COLO668 (cell line): ENCODE measurements around the gene NABP2.

ENCODE experiments used
- DNase-seq: peaks from one replicate; lab custom pipeline; 2025; ENCODE audit not compliant: unreplicated experiment; lab: John Stamatoyannopoulos, UW

NABP2 gene

DNA sequence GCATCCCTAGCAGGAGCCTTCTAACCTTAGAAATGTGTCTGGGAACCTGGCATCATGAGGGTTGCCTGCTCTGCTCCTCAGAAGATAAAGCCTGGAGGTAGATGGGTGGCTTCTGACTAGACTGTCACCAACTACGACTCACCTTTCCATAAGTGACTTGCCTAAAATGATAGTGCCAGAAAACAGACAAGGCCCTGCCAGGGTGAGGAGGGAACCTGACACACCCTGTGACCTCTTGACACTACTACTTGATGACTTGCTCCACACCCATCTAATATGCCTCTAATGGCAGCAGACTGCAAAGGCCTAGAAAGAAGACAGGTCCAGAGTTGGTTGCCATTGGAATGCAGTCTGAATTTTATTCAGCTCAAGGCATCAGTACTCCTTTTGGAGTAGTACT is 11.8 kb upstream of the NABP2 start:
- no peak for DNase-seq

DNA sequence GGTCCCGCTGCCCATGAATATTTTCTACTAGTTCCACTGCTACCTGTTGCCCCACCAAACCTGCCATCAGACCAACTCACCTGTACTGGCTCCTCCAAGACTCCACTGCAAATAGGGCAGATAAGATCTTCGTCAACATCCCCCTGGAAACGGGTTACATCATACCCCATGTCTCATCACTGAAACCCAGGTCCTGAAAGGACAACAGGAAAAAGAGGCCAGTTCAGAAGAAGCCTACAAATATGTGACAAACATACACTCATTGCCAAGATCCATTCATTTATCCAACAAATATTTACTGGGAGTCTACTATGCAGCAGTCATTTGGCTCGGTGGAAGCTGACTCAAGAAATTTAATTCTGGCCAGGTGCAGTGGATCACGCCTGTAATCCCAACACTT is 10.3 kb upstream of the NABP2 start:
- DNase-seq = no peak

DNA sequence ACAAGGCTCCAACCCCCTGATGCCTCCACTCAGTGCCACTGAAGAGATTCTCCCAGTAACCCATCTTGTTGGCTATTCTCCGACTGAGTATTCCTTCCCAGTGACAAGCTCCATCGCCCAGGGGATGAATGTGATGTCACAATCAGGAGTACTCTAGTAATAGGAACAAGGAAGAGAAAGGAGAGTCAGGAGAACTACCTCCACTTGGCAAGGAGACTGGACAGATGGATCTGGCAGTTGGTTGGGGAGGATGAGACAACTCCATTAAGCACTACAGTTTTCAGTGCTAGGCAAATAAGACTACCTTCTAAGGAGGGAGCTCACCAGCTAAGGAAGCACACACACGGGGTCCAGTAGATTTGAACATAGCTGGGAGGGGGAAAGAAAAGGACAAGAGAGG is 7.7 kb upstream of the NABP2 start:
- DNase-seq = no peak

DNA sequence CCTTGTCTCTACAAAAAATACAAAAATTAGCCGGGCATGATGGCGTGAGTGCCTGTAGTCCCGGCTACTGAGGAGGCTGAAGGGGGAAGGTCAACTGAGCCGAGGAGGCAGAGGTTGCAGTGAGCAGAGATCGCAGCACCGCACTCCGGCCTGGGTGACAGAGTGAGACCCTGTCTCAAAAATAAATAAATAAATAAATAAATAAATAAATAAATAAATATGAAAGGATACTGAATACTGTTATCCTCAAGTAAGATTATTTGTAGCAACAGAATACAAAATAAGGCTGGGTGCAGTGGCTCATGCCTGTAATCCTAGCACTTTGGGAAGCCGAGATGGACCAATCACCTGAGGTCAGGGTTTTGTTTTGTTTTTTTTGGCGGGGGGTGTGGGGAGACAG is 4.3 kb upstream of the NABP2 start:
- no peak for DNase-seq

DNA sequence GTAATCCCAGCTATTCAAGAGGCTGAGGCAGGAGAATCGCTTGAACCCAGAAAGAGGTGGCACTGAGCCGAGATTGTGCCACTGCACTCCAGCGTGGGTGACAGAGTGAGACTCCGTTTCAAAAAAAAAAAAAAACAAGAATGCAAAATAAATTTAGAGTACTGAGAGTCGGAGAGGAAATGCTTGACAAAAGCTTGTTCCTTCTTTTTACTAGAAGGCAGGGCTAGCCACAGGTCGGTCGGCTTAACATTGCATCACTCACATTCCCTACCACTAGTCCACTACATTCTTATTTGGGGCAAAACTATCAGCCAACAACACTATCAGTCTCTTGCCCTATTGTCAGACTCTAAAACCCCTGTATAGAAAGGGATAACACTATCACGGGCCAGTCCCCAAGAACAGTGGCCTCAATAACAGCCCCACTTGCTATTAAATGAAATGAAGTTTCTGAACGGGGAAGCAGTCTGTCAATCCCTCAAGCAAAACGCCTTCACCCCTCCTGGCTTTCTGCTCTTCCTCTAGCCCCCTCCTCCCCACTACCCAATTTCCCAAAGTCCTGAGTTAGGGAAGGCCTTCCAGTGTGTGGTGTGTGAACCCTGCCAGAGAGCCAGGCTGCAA is 3.4 kb upstream of the NABP2 start:
- no peak for DNase-seq

DNA sequence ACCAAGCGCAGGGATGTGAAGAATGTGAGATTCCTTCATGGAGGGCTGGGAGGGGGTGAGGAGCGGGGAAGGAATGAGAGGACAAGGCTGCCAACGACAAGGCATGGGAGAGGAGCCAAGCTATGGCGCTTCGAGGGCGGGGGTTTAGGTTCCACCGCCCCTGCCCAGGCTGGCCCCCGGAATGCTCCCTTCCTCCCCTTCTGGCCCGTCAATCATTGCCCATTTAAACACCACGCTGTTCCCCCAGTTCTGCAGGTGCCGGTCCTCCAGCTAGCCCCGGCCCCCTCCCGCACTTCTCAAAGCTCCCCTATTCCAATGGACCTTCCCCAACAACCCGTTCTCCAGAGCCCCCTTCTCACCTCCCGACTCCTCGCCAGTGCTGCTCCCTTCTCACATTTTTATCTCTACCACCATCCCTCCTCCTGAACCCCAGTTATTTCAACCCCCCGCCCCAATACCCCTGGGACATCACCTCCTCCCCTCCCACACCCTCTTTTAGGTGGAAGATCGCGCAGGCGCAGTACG is 2.8 kb upstream of the NABP2 start:
- DNase-seq = peak; percentile 17

DNA sequence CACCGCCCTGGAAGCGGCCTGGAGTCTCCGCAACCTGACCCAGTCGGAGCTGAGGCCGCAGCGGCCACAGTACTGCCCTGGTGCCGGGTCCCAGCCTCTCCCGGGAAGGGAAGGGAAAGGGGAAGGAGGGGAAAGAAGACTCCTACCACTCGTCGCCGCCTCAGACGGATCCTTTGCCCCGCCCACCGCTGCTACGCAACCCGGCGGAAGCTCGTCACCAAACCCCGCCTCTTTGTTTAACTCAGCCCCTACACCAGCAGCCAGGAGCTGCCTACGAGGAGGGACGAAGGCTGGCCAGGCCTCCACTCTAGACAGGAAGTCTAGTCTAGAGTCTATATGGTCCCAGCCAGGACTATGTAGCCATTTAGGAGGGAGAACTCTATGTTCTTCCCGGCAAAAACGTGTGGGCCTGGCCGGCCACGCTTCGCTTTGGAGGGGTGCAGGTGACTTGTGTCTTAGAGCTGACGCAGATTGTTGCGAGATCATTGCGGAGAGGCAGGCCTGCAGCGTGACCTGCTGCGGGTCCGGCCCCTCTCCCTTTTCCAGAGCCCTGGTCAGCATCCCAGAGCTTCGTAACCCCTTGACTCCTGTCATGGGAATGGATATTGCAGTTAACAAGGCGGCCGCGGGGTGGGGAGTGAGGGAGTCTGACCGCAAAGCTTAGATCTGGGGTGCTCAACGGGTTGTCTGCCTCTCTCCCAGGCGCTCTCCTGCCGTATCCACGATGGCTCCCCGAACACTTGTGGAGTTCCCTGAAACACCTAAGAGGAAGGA is 2.2 kb upstream of the NABP2 start, which contains the start of gene RNF41:
Gene RNF41 (minus strand): TSS at position 166 of the 774 bp plus-strand sequence. CDS start 7,875 bp downstream, outside the sequence.
- DNase-seq = peak; percentile 88

DNA sequence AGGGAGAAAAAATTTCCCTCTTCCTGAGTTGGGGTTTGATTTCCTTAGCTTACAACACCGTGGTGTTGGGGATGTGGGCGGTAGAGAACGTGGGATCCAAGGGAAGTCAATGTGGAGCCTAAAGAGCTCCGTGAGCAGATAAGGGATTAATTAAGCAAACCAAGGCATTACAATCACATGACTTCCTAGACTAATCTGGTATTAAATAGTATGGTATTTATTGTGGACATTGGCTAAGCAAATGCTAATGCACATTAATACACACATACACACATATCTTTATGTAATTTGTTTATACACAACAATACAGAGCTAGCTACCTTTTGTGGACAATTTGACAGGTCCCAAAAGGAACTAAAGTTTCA is 1.6 kb upstream of the NABP2 start:
- no peak for DNase-seq

DNA sequence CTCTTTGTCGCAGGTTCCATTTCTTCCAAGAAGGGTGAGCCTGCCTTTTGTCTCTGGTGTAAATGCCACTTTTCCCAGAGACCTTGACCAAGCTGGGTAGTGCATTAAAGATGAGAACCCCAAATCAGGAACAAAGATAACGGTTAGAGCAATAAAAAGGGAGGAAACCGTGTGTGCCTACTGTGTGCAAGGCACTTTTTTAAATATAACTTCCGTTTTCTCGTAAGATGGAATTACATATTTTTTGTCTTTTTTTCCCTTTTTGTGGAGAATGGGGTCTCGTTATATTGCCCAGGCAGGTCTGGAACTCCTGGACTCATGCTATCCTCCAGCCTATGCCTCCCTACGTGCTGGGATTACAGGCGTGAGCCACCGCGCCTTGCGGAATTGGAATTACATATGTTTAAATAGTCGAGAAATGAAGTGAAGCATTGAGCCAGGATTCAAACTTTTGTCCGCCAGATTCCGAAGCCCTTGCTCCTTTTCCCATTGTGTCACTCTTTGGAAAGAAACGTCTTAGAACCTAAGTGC is 506 bp upstream of the NABP2 start:
- DNase-seq = no peak

DNA sequence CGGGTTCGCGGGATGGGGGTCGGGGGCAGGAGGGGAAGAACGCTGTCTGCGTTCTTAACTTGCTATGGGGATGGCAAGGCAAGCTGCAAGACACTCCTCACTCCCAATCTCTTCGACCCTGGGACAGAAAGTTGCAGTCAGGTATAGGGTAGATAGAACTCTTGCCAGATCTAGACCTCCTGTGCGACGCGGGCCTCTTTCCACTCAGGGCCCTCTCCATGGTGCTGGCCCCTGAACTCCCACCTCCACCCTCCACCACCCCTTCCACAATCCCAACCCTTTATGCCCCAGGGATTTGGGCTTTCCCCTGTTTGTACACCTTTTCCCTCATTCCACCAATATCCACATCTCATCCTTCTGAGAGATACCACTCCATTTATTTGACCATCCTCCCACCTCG is 812 bp downstream of the NABP2 start:
- no peak for DNase-seq

DNA sequence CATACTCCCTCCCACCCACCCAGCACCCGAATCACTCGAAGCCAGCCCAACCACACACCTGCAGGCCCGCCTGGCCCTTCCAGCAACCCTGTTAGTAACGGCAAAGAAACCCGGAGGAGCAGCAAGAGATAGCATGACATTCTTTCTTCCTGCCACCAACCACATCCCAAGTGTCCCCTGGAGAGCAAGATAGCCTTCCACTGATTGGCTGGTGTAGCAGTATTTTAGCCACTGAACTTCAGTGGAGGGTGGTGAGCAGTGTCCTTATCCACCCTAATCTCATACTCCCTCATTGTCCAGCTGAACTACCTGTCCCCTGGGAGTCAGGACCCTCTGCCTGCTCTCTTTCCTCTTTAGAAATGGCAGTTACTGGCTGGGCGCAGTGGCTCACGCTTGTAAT is 4.9 kb downstream of the NABP2 start:
- no peak for DNase-seq

DNA sequence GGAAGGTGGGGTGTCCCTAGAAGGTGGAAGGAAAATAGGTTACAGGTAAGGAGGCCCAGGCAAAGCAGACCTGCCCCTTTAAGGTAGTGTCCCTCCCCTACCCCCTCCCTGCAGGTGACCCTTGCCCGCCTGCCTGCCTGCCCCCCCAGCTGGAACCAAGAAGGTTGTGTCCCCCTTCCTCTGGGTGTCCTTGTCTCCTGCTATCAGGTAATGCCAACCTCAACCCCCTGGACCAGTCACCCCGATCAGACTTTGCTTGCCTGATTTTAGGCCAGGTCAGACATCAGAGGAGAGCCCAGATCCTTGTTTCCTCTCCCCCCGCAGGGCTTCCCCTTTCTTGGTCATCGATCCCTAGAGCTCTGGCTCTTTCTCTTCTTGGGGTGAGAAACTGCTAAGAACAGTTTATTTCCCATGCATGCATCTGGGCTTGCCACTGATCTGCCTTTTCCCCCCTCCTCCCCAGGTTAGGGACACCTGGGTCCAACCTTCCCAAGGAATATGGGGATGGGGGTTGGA is 5.8 kb downstream of the NABP2 start, which contains the start of gene SLC39A5:
Gene SLC39A5 (plus strand): TSS at position 136 of the 516 bp plus-strand sequence. CDS start 1,224 bp downstream, outside the sequence.
- DNase-seq = no peak

DNA sequence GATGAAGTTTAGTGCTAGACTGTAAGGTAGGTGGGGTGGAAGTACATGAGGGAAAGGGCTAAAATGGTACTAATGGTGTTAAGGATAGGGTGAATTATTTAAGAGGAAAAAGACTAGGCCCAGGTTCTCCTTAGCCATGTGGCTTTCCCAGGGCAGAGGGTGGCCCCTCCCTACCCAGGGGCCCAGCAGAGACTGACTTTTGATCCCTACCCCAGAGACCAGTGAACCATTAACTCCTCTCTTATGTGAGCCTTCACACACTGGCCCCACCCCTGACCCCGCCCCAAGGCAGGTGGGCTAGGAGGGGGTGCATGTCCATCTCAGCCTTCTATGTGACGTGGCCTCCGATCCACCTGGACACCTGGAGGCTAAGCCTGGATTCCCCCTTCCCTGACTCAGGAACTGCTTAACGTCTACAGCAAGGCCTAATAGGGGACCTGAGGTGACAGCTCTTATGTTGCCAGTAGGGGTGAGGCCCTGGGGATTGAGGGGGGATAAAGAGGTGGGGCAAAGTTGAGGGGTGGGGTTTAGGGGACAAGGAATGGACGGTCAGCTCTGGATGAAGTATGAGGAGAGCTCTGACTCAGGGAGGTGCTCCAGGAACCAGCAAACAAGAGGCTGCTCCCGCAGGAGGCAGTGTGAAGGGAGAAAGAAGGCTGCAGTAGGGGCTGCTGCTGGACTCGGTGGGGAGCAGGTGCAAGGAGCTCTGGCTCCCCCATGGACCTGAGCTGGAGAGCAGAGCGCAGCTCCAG is 6.5 kb downstream of the NABP2 start:
- peak; percentile 70 for DNase-seq

DNA sequence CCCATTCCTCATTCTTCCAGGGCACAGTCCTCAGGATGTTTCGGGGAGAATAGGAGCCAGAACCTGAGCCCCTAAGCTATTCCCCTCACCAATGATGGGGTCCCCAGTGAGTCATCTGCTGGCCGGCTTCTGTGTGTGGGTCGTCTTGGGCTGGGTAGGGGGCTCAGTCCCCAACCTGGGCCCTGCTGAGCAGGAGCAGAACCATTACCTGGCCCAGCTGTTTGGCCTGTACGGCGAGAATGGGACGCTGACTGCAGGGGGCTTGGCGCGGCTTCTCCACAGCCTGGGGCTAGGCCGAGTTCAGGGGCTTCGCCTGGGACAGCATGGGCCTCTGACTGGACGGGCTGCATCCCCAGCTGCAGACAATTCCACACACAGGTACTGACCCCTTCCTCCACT is 7.0 kb downstream of the NABP2 start:
- DNase-seq = no peak

DNA sequence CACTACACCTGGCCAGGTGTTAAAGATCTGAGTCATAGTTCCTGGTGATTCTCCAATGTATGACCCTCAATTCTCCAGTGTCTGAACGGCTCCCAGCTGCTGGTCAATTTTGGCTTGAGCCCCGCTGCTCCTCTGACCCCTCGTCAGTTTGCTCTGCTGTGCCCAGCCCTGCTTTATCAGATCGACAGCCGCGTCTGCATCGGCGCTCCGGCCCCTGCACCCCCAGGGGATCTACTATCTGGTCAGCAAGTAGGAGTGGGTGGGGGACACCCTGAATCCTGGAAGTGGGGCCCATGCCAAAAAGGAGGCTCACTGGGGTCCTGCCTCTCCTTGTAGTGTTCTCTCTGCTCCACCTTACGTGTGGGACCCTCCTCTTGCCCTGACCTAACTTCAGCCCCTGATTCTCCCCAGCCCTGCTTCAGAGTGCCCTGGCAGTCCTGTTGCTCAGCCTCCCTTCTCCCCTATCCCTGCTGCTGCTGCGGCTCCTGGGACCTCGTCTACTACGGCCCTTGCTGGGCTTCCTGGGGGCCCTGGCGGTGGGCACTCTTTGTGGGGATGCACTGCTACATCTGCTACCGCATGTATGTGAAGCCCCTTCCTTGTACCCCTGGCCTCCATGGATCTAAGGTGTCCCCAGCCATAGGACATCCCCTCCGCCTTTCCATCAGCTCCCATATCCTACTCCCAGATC is 10.7 kb downstream of the NABP2 start:
- DNase-seq = no peak

DNA sequence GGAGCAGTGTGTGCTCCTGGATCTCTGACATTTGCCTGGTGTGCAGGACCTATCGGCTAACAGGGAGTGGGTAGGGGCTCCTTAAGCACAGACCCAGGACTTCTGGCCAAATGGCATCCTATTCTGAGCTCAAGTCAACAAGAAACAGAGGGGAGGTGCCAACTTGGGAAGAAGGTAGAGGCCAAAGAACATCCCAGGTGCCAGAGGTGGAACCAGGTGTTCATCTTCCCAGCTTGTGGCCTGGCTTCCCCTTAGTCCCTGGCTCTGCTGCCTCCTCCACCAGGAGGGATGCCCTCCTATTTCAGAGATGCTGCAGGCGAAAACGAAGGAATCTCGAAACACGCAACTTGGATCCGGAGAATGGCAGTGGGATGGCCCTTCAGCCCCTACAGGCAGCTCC is 11.9 kb downstream of the NABP2 start:
- DNase-seq = no peak

DNA sequence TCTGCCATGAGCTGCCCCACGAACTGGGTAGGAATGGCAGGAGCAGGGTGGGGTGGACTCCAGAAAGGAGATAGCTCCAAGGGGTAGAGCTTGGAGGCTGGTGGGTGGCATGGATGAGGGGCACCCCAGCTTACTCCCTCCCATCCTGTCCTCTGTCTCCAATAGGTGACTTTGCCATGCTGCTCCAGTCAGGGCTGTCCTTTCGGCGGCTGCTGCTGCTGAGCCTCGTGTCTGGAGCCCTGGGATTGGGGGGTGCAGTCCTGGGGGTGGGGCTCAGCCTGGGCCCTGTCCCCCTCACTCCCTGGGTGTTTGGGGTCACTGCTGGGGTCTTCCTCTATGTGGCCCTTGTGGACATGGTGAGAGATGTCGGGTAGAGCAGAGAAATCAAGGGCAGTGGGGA is 12.8 kb downstream of the NABP2 start:
- DNase-seq = no peak

DNA sequence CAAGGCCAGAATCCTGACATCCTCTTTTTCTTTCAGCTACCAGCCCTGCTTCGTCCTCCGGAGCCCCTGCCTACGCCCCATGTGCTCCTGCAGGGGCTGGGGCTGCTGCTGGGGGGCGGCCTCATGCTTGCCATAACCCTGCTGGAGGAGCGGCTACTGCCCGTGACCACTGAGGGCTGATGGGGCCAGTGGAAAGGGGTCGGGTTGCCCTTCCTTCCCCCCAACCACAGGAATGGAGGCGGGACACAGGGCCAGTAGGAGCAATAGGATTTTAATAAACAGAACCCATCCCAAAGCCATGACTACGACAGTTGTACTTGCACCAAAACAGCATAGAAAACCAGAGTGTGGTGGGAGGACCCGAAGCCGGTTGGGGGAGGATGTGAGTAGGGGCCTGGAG is 13.4 kb downstream of the NABP2 start:
- DNase-seq = no peak

DNA sequence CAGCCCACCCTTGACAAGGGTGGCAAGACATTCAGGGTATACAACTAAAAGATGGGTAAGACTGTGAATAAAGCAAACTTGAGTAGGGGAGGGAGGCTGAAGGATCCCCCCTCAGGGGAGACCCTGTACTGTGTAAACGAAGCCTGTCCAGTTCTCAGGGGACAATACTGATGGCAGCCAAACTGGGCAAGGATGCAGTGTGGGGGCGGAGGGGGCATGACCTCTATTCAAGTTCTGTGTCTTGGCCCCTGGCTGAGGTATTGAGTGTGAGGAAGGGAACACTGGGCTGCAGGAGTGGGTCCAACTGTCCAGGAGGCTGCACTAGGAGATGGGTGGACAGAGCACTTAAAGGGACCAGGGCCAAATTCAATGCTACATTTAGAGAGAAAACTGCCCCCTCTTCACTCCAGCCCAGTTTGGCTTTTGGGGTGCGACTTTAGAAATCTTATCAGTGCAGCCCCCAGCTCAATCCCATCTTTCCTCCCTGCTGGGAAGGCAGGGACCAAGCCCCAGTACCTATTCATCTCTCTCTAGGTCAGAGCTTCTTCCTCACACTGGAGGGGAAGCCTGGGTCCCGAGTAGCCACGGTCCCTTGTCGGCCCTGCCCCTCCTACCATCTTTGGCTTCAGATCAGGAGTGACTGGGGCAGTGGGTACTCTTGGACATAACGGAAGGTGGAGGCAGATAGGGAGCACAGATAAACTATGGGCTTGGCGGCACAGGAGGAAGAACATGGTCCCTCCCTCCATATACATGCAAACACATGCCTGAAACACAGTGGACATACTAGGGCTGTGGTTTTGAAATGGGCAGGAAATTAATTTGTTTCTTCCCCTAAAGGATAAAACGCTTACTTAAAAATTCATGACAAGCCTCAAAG is 17.5 kb downstream of the NABP2 start:
- no peak for DNase-seq

DNA sequence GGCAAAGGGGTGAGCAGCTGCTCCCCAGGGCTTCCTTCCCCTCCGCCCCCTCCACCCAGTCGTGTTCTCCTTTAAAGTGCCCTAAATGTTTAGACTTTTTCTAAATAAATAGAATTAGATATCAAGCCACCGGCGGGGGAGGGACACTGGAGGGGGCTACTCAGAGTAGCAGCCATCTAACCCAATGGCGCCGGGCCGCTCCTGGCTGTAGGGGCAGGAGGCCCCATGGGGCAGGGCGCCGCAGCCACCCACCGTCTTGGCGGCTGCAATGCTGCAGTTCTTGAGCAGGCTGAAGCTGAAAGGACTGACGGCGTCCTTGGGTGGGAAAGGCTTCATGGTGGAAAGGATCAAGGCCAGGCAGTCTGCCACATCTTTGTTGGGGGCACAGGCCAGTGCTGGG is 18.8 kb downstream of the NABP2 start:
- no peak for DNase-seq
